GM12878 (cell line): ENCODE results near the gene SAMD3. TPM values are rescaled to one million over a fixed set of nuclear protein-coding genes. Genes with fewer than 3 reads are reported as not detected.

ENCODE experiments used
- ATAC-seq: fragments of 200-7000 bp; cut with Tn5 transposase; 3 replicates; pipeline ENCODE4 v1.9.1; 2020; ENCODE audit warnings: mild to moderate bottlenecking, moderate library complexity
- BruUV-seq: library from RNA; stranded (reverse); fragments of 400-500 nt; replicated peaks from 2 replicates; lab custom pipeline; 2021; lab: Mats Ljungman, UMichigan
- CTCF ChIA-PET: fragments of 300-600 bp; sonication (Branson Sonifier 250); formaldehyde crosslinking; extraction: SDS; loops from one replicate; lab custom pipeline; 2021; ENCODE audit warnings: inconsistent platforms; lab: Yijun Ruan, JAX
- POLR2A ChIA-PET: fragments of 350-600 bp; formaldehyde crosslinking; extraction: SDS; loops from one replicate; lab custom pipeline; 2021; ENCODE audit warnings: inconsistent platforms; lab: Charles Lee
- RAD21 ChIA-PET: fragments of 300-600 bp; sonication (Branson Sonifier 250); formaldehyde crosslinking; loops from one replicate; lab custom pipeline; 2023; ENCODE audit warnings: antibody characterized with exemption; ENCODE audit not compliant: unreplicated experiment; lab: Charles Lee
- SMC1A ChIA-PET: fragments of 300-600 bp; sonication (Branson Sonifier 250); formaldehyde crosslinking; loops from one replicate; lab custom pipeline; 2023; ENCODE audit not compliant: unreplicated experiment, uncharacterized antibody; lab: Charles Lee
- DNase-seq: peaks from one replicate; pipeline ENCODE4 v3.0.0-alpha.2; 2011; ENCODE audit warnings: low read depth, low spot score
- FAIRE-seq: peaks from 3 replicates; lab custom pipeline; 2011; peaks lifted over from hg19 to GRCh38; lab: Jason Lieb, UNC
- H2AFZ ChIP-seq: 2 replicates; pipeline ENCODE4 v1.6.0; 2011; ENCODE audit warnings: low read depth, low read length, control low read depth; ENCODE audit not compliant: control insufficient read depth
- H3K27ac ChIP-seq: 2 replicates; pipeline ENCODE4 v1.5.1; 2011; ENCODE audit warnings: control low read depth; ENCODE audit not compliant: control insufficient read depth, insufficient read depth
- H3K27me3 ChIP-seq, 2 experiments: replicated peaks in 1 of 2; 2 replicates each; pipeline versions ENCODE4 v1.6.0 to v1.6.1; 2011; ENCODE audit warnings: low read length in 1 of 2; ENCODE audit not compliant: control insufficient read depth in 2 of 2, insufficient read depth in 2 of 2
- H3K36me3 ChIP-seq, 2 experiments: 2 replicates each; pipeline ENCODE4 v1.5.1; 2011; ENCODE audit warnings: low read length in 1 of 2; ENCODE audit not compliant: control insufficient read depth in 2 of 2, insufficient read depth in 2 of 2
- H3K4me1 ChIP-seq: 2 replicates; pipeline ENCODE4 v1.6.1; 2011; ENCODE audit warnings: mild to moderate bottlenecking, low read length, moderate library complexity, mixed read lengths; ENCODE audit not compliant: control insufficient read depth, insufficient read depth
- H3K4me2 ChIP-seq: 2 replicates; pipeline ENCODE4 v1.6.0; 2011; ENCODE audit warnings: control low read depth; ENCODE audit not compliant: control insufficient read depth, insufficient read depth
- H3K4me3 ChIP-seq: fragments of 200-600 bp; sonication (generic); 2 replicates; pipeline ENCODE4 v1.5.1; 2016
- H3K79me2 ChIP-seq: 2 replicates; pipeline ENCODE4 v1.6.0; 2011; ENCODE audit warnings: low read length; ENCODE audit not compliant: control insufficient read depth, insufficient read depth
- H3K9ac ChIP-seq: 2 replicates; pipeline ENCODE4 v1.8.0; 2011; ENCODE audit warnings: low read length, control low read depth, mixed read lengths; ENCODE audit not compliant: control insufficient read depth, insufficient read depth
- H3K9me3 ChIP-seq: replicated peaks from 3 replicates; pipeline ENCODE4 v1.5.1; 2011; ENCODE audit warnings: mild to moderate bottlenecking, low read length; ENCODE audit not compliant: control insufficient read depth, insufficient read depth
- H4K20me1 ChIP-seq: 2 replicates; pipeline ENCODE4 v1.6.0; 2011; ENCODE audit not compliant: control insufficient read depth, insufficient read depth
- BACH1 ChIP-seq: fragments of 450-650 bp; IDR thresholded peaks from 2 replicates; pipeline ENCODE4 v1.6.1; 2017; ENCODE audit warnings: mild to moderate bottlenecking, borderline replicate concordance
- EGR1 ChIP-seq, 2 experiments: IDR thresholded peaks; 1 replicate in 1 of 2; 2 replicates in 1 of 2; pipeline ENCODE4 v1.6.1; 2011 to 2012; ENCODE audit warnings: low read depth in 2 of 2, low read length in 2 of 2, borderline replicate concordance in 1 of 2, mild to moderate bottlenecking in 1 of 2, moderate library complexity in 1 of 2
- EP300 ChIP-seq, 2 experiments: fragments of 150-350 bp in 1 of 2; IDR thresholded peaks; 2 replicates each; pipeline ENCODE4 v1.6.1; 2011 to 2012; ENCODE audit warnings: low read depth in 2 of 2, low read length in 2 of 2, borderline replicate concordance in 1 of 2, improper control_type of control experiment in 1 of 2, inconsistent platforms in 1 of 2; ENCODE audit not compliant: control insufficient read depth in 1 of 2
- ESRRA ChIP-seq: IDR thresholded peaks from 2 replicates; pipeline ENCODE4 v1.6.1; 2012; ENCODE audit warnings: mild to moderate bottlenecking, low read length, improper control_type of control experiment
- FOXM1 ChIP-seq: IDR thresholded peaks from 2 replicates; pipeline ENCODE4 v1.6.1; 2012; ENCODE audit warnings: low read depth, mild to moderate bottlenecking, inconsistent platforms, low read length, moderate library complexity
- GABPA ChIP-seq: IDR thresholded peaks from 2 replicates; pipeline ENCODE4 v1.6.1; 2014; ENCODE audit warnings: antibody characterized with exemption, low read depth, mild to moderate bottlenecking, inconsistent platforms
- HDAC2 ChIP-seq: fragments of 200-600 bp; sonication (generic); IDR thresholded peaks from 2 replicates; pipeline ENCODE4 v1.6.1; 2017
- HSF1 ChIP-seq: fragments of 150-350 bp; IDR thresholded peaks from 2 replicates; pipeline ENCODE4 v1.6.1; 2014; ENCODE audit warnings: mild to moderate bottlenecking, low read depth, low read length
- IKZF2 ChIP-seq, 2 experiments: fragments of 450-650 bp; IDR thresholded peaks; 2 replicates each; pipeline ENCODE4 v1.6.1; 2017; ENCODE audit warnings: mild to moderate bottlenecking in 2 of 2, moderate library complexity in 2 of 2
- MTA3 ChIP-seq: IDR thresholded peaks from 2 replicates; pipeline ENCODE4 v1.6.1; 2012; ENCODE audit warnings: low read length, inconsistent platforms, borderline replicate concordance
- NKRF ChIP-seq: fragments of 450-650 bp; conservative IDR thresholded peaks from 2 replicates; pipeline ENCODE4 v1.6.1; 2017; ENCODE audit warnings: mild to moderate bottlenecking, moderate library complexity
- POLR2AphosphoS2 ChIP-seq: IDR thresholded peaks from 2 replicates; pipeline ENCODE4 v1.6.1; 2011; ENCODE audit warnings: low read depth, mild to moderate bottlenecking, low read length, improper control_type of control experiment, moderate library complexity
- RB1 ChIP-seq: fragments of 450-650 bp; formaldehyde crosslinking; IDR thresholded peaks from 2 replicates; pipeline ENCODE4 v1.6.1; 2017; ENCODE audit warnings: mild to moderate bottlenecking, borderline replicate concordance
- REST ChIP-seq: IDR thresholded peaks from 2 replicates; pipeline ENCODE4 v1.6.1; 2012; ENCODE audit warnings: mild to moderate bottlenecking, low read depth, low read length
- SIX5 ChIP-seq: IDR thresholded peaks from 2 replicates; pipeline ENCODE4 v1.6.1; 2011; ENCODE audit warnings: mild to moderate bottlenecking, low read depth, low read length, moderate library complexity; ENCODE audit not compliant: severe bottlenecking
- SMC3 ChIP-seq: IDR thresholded peaks from 2 replicates; pipeline ENCODE4 v1.6.1; 2011; ENCODE audit warnings: low read length, improper control_type of control experiment, borderline replicate concordance
- ZNF207 ChIP-seq: fragments of 450-650 bp; IDR thresholded peaks from 2 replicates; pipeline ENCODE4 v1.6.1; 2014; ENCODE audit warnings: antibody characterized with exemption, mild to moderate bottlenecking, borderline replicate concordance
- ZNF24 ChIP-seq: fragments of 450-650 bp; IDR thresholded peaks from 2 replicates; pipeline ENCODE4 v1.6.1; 2017; ENCODE audit warnings: antibody characterized with exemption, mild to moderate bottlenecking
- WGBS: methylation state at CpG from one replicate; pipeline ENCODE4 v1.1.6; 2016; ENCODE audit warnings: low lambda C conversion rate; ENCODE audit not compliant: insufficient replicate concordance, insufficient coverage; ENCODE audit errors: missing lambda C conversion rate; 5-methylcytosine and 5-hydroxymethylcytosine counted together
- in situ Hi-C: fragments of 300-500 bp; cut with MboI; formaldehyde crosslinking; loops from 9 replicates; pipeline ENCODE4 v1.14.3; 2018; ENCODE audit warnings: mixed read lengths
- intact Hi-C: fragments of 100-400 bp; cut with micrococcal nuclease; formaldehyde crosslinking; loops from one replicate; pipeline ENCODE4 v1.14.2; 2022; ENCODE audit not compliant: unreplicated experiment
- polyA plus RNA-seq, 11 experiments: library from polyadenylated mRNA; depleted of rRNA in 4 of 11; unstranded in 6 of 11; stranded (reverse) in 5 of 11; fragments of >200 nt; fragmentation: Nextera tagmentation in 4 of 11; fragmentation: Illumina TruSeq in 1 of 11; extraction: Ambion mirVana in 4 of 11; extraction: Trizol in 1 of 11; gene quantifications; 1 replicate in 1 of 11; 2 replicates in 10 of 11; pipeline versions ENCODE4 v1.2.1 to v1.2.3, GENCODE V29; 2011 to 2016; ENCODE audit warnings: inconsistent platforms in 2 of 11, missing spikeins in 2 of 11, low read depth in 1 of 11
- total RNA-seq, 4 experiments: library from RNA; depleted of rRNA in 3 of 4; stranded (reverse); fragments of >200 nt in 3 of 4; fragmentation: Illumina TruSeq in 1 of 4; extraction: Trizol in 1 of 4; gene quantifications; 2 replicates each; pipeline versions ENCODE4 v1.2.1 to v1.2.3, GENCODE V29; 2013 to 2021

The SAMD3 gene
- total and polyA plus RNA-seq, 10 of the 15 experiments (the other 5 are each of a cell fraction or from before 2014, with no cell fraction given): 0.04 to 2.3 (median 0.39) TPM; not detected in 2

GRCh38 chr6:130262008-130262407, 39.3 kb upstream of the SAMD3 start:
- DNase-seq (no peak), ATAC-seq (no peak), FAIRE-seq (no peak)
- in situ Hi-C loops: no loop called here
- H3K27ac ChIP-seq: peak overlapping the region; percentile 74
- H3K4me2 ChIP-seq: peak overlapping the region; percentile 88
- H3K9me3 ChIP-seq: peaks cover 5% of the 10 kb centered on the region; the same call in 2 of the 3 replicates
- H4K20me1 ChIP-seq: no peaks in the 10 kb centered on the region
- WGBS: 0% methylated on average over 2 of the region's 2 CpGs
- H3K79me2 ChIP-seq: peaks cover 11% of the 10 kb centered on the region
- peak overlapping the region; percentile 48 for H3K4me3 ChIP-seq
- H3K4me1 ChIP-seq: peaks cover 13% of the 10 kb centered on the region
- intact Hi-C loops: loop anchor here (5.0 kb wide), 1 partner anchor 130 kb away; no protein-coding TSS in a partner anchor
- ChIA-PET CTCF (no interaction called here), RAD21 (no interaction called here), SMC1A (interaction anchor here (0.6 to 1.3 kb wide), 3 partner anchors 13 to 1522 kb away, joined by 3 read pairs; no protein-coding TSS in a partner anchor), POLR2A (no interaction called here)
- no peaks in the 10 kb centered on the region for H3K27me3 ChIP-seq
- peak overlapping the region; percentile 70 for H3K9ac ChIP-seq
- no peaks in the 10 kb centered on the region for H3K36me3 ChIP-seq
- H2AFZ ChIP-seq: peak overlapping the region; percentile 24; the same call in 1 of the 2 replicates
- no TSS peak for BruUV-seq
- TF ChIP-seq RB1: no peak
- no peak for TF ChIP-seq EGR1 (IDR thresholded peaks at IDR 0.05; ENCODE audit: borderline replicate concordance in 1 of 2, low read depth in 2 of 2, low read length in 2 of 2)
- no peak for TF ChIP-seq POLR2AphosphoS2
- no peak for TF ChIP-seq ZNF24
- no peak for TF ChIP-seq MTA3
- no peak for TF ChIP-seq FOXM1
- TF ChIP-seq SMC3: no peak
- no peak for TF ChIP-seq NKRF
- no peak for TF ChIP-seq HDAC2
- no peak for TF ChIP-seq HSF1
- no peak for TF ChIP-seq REST
- TF ChIP-seq IKZF2 (IDR thresholded peaks at IDR 0.05): no peak
- TF ChIP-seq GABPA: no peak
- no peak for TF ChIP-seq BACH1
- no peak for TF ChIP-seq SIX5
- TF ChIP-seq EP300 (IDR thresholded peaks at IDR 0.05; ENCODE audit: borderline replicate concordance in 1 of 2, control insufficient read depth in 1 of 2, low read depth in 2 of 2, low read length in 2 of 2): no peak
- no peak for TF ChIP-seq ZNF207
- TF ChIP-seq ESRRA: no peak
